Subcutaneous adipose tissue (tissue), 4 donors: ENCODE results near the gene NMRAL1. TPM values are rescaled to one million over a fixed set of nuclear protein-coding genes. Genes with fewer than 3 reads are reported as not detected.

Experiments used
- total RNA-seq, 4 donors: library from RNA; depleted of rRNA; stranded (reverse); fragments of >200 nt; gene quantifications; one replicate each; pipeline ENCODE4 v1.1.0, GENCODE V29; 2016
- TF ChIP-seq, protein P1 (sequence below): fragments of 450-650 bp; IDR thresholded peaks from one replicate; pipeline ENCODE4 v1.5.1; 2016; ENCODE audit warnings: low read depth, mild to moderate bottlenecking, control low read depth, antibody characterized with exemption, moderate library complexity

Gene NMRAL1
- total RNA-seq: 10 to 100 TPM; 29.0 to 55.6 (median 42.1) TPM

- TF ChIP-seq, protein P1, sequence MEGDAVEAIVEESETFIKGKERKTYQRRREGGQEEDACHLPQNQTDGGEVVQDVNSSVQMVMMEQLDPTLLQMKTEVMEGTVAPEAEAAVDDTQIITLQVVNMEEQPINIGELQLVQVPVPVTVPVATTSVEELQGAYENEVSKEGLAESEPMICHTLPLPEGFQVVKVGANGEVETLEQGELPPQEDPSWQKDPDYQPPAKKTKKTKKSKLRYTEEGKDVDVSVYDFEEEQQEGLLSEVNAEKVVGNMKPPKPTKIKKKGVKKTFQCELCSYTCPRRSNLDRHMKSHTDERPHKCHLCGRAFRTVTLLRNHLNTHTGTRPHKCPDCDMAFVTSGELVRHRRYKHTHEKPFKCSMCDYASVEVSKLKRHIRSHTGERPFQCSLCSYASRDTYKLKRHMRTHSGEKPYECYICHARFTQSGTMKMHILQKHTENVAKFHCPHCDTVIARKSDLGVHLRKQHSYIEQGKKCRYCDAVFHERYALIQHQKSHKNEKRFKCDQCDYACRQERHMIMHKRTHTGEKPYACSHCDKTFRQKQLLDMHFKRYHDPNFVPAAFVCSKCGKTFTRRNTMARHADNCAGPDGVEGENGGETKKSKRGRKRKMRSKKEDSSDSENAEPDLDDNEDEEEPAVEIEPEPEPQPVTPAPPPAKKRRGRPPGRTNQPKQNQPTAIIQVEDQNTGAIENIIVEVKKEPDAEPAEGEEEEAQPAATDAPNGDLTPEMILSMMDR: no peak
Measured at GRCh38 chr16:4474192-4474961, at the start of gene NMRAL1. NMRAL1 (minus strand) TSS chr16:4474625; CDS start chr16:4474132, 493 bp downstream.

GRCh38 chr16:4523686-4524085 is 49.3 kb upstream of the NMRAL1 start:
- TF ChIP-seq, protein P1: no peak

- TF ChIP-seq, protein P1: no peak
Measured at GRCh38 chr16:4522051-4522581, 47.7 kb upstream of the NMRAL1 start.

DNA sequence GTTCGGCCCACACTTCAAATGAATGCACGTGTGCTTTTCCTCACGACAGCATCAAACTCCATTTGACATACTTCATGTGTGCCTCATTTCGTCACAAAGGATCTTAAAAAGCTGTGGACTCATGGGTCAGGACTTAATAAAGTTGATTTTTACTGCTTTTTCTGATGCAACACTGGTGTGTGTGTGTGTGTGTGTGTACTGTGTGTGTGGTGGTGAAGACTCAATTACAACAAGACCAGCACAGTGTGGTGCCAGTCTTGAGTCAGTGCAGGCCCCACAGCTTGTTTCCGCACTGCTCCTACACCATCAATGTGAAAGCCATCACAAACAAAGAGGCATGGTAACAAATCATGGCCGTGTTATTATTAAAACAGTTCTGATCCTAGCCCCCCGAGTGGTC is 46.5 kb upstream of the NMRAL1 start:
- TF ChIP-seq, protein P1: no peak

GRCh38 chr16:4519274-4520058 is 45.0 kb upstream of the NMRAL1 start:
- TF ChIP-seq, protein P1: no peak

DNA sequence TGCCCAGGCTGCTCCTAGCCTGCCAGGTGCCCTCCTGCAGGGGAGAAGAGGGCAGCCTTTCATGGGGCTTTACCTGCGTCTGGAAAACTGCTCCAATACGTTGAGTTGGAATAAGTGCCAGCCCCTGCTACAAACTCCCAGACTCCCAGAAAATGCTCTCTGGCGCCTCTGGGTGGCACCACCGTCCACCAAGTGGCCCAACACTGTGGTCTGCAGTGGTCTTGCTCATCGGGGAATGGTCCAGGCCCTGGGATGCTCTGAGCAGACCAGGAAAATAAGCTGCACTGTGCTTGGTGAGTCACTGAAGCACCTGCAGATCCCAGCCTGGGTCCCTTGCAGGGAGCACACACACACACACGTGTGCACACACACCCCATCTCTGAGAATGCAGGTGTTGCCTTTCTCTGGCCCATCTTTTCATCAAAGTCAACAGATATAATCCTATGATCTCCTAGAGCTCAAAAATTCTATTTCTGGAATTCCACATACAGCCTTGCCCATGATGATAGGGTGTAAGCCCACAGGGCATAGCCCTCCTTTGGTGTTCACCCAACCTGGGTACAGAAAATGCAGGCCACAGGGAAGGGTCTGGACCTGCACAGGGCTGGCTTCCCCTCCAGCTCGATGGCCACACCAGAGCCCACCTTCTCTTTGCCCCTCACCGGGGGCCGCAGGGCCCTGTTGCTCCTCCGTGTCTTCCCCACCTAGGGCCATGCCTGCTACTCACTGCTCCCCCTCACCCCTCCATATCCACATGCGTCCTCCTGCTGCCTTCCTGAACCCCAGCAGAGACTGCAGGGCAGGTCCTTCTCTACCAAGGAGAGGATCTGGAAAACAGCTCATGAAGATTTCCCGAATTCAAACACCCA is 43.6 kb upstream of the NMRAL1 start:
- TF ChIP-seq, protein P1: no peak
